ENCODE measurements around the gene OR2AP1.

Gene OR2AP1

DNA sequence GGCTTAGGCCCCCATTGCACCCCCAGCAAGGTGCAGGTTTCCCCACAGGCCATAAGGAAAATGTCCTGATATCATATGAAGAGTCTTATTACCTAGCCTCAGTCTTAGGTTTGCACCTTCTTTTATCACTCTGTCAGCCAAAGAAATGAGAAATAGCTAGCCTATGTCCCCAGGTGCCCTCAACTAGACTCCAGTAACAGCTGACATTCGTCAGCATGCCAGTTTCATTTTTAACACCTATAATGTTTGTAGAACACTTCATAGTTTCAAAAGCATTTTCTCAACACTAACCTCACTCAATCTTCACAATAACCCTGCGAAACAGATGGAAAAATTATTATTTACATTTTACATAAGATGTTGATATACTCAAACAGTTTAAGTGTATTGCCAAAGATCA is 40.4 kb downstream of the OR2AP1 start:
- Histone ChIP-seq H3K9me3 (ENCODE audit: control insufficient read depth in 1 of 2, low read length in 2 of 2) (peaks cover 7 to 16% of the 10 kb centered on the region in 2 donors), H3K36me3 (ENCODE audit: control insufficient read depth in 1 of 2, insufficient read depth in 2 of 2, low read length in 2 of 2) (no peaks in the 10 kb centered on the region), H3K4me1 (ENCODE audit: control insufficient read depth in 1 of 2, insufficient read depth in 2 of 2, low read length in 2 of 2) (no peaks in the 10 kb centered on the region), H3K4me3 (ENCODE audit: low read depth in 1 of 2, low read length in 2 of 2) (no peak overlapping the region), H3K27me3 (ENCODE audit: low read depth, low read length) (no peaks in the 10 kb centered on the region), H3K27ac (ENCODE audit: low read length) (no peak overlapping the region)

DNA sequence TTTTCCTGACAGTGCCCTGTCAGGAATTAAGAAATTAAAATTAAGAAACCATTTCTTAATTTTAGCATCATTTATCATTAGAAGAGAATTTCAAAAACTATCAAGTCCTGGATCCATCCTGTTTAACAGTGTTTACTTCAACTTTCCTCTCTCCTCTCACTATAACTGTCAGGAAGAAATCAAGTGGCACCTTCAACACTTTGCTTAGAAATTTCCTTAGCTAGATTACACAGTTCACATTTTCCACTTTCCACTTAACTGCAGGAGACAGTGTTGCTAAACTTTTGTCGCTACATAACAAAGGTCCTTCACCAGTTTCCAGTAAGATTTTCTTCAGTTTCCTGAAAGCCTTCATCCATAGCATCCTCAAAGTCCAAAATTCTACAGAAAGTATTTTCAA is 42.5 kb downstream of the OR2AP1 start:
- H3K27me3 ChIP-seq (ENCODE audit: low read depth, low read length): no peaks in the 10 kb centered on the region

GRCh38 chr12:55619354-55620138 is 47.3 kb downstream of the OR2AP1 start:
- H3K36me3 ChIP-seq (ENCODE audit: control insufficient read depth in 1 of 2, insufficient read depth in 2 of 2, low read length in 2 of 2): no peaks in the 10 kb centered on the region
- no peak overlapping the region for H3K4me3 ChIP-seq (ENCODE audit: low read depth in 1 of 2, low read length in 2 of 2)
- no peaks in the 10 kb centered on the region for H3K4me1 ChIP-seq (ENCODE audit: control insufficient read depth in 1 of 2, insufficient read depth in 2 of 2, low read length in 2 of 2)
- H3K9me3 ChIP-seq (ENCODE audit: control insufficient read depth in 1 of 2, low read length in 2 of 2): peaks cover 7 to 11% of the 10 kb centered on the region in 2 donors
- no peak overlapping the region for H3K27ac ChIP-seq (ENCODE audit: low read length)
- H3K27me3 ChIP-seq (ENCODE audit: low read depth, low read length): no peaks in the 10 kb centered on the region

More for the DNA sequence above, 42.5 kb downstream of the OR2AP1 start:
- Histone ChIP-seq H3K9me3 (ENCODE audit: control insufficient read depth in 1 of 2, low read length in 2 of 2) (peaks cover 7 to 16% of the 10 kb centered on the region in 2 donors), H3K27ac (ENCODE audit: low read length) (no peak overlapping the region), H3K36me3 (ENCODE audit: control insufficient read depth in 1 of 2, insufficient read depth in 2 of 2, low read length in 2 of 2) (no peaks in the 10 kb centered on the region), H3K4me1 (ENCODE audit: control insufficient read depth in 1 of 2, insufficient read depth in 2 of 2, low read length in 2 of 2) (no peaks in the 10 kb centered on the region), H3K4me3 (ENCODE audit: low read depth in 1 of 2, low read length in 2 of 2) (no peak overlapping the region)

DNA sequence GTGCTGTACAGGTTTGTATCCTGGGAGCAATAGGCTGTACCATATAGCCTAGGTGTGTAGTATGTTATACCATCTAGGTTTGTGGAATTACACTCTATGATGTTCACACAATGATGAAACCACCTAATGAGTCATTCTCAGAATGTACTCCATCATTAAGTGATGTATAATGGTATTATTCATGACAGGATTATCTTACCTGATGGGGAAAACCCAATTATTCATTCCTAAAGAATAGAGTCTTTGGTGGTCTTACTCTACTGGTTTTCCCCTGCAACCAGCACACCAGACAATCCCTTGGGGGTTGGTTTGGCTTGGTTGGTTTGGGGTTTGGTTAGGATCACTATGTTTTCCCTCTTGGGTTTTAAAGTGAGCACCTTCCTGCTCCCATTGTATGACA is 51.8 kb downstream of the OR2AP1 start:
- Histone ChIP-seq H3K4me3 (ENCODE audit: low read depth in 1 of 2, low read length in 2 of 2) (no peak overlapping the region), H3K27ac (ENCODE audit: low read length) (no peak overlapping the region), H3K4me1 (ENCODE audit: control insufficient read depth in 1 of 2, insufficient read depth in 2 of 2, low read length in 2 of 2) (no peaks in the 10 kb centered on the region), H3K27me3 (ENCODE audit: low read depth, low read length) (no peaks in the 10 kb centered on the region), H3K36me3 (ENCODE audit: control insufficient read depth in 1 of 2, insufficient read depth in 2 of 2, low read length in 2 of 2) (no peaks in the 10 kb centered on the region), H3K9me3 (ENCODE audit: control insufficient read depth in 1 of 2, low read length in 2 of 2) (no peaks in the 10 kb centered on the region)

Data from muscle layer of duodenum (tissue), 2 donors.